GM23338 (cell line): Measurements from ENCODE around the gene HMCN2. TPM values are rescaled to one million over a fixed set of nuclear protein-coding genes. Genes with fewer than 3 reads are reported as not detected.

Experiments
- ATAC-seq: fragments of 200-7000 bp; cut with Tn5 transposase; 3 replicates; pipeline ENCODE4 v1.9.1; 2020
- DNase-seq: peaks from one replicate; pipeline ENCODE4 v3.0.0-alpha.2; 2015; ENCODE audit warnings: low spot score
- H2AFZ ChIP-seq: fragments of 200-600 bp; sonication (generic); 2 replicates; pipeline ENCODE4 v1.8.0; 2016; ENCODE audit warnings: antibody characterized with exemption, mild to moderate bottlenecking, moderate library complexity
- H3F3A ChIP-seq: fragments of 200-600 bp; sonication (generic); replicated peaks from 2 replicates; pipeline ENCODE4 v1.8.0; 2017; ENCODE audit warnings: antibody characterized with exemption, mixed run types, low read depth
- H3K27ac ChIP-seq: fragments of 200-600 bp; sonication (generic); 2 replicates; pipeline ENCODE4 v1.6.1; 2016; ENCODE audit warnings: low read depth
- H3K27me3 ChIP-seq: fragments of 200-600 bp; sonication (generic); 2 replicates; pipeline ENCODE4 v1.8.0; 2016; ENCODE audit warnings: mild to moderate bottlenecking, mixed run types, moderate library complexity; ENCODE audit not compliant: insufficient read depth
- H3K36me3 ChIP-seq: fragments of 200-600 bp; sonication (generic); 2 replicates; pipeline ENCODE4 v1.8.0; 2016; ENCODE audit warnings: mild to moderate bottlenecking; ENCODE audit not compliant: insufficient read depth
- H3K4me1 ChIP-seq: fragments of 200-600 bp; sonication (generic); 2 replicates; pipeline ENCODE4 v1.8.0; 2016; ENCODE audit warnings: mild to moderate bottlenecking, moderate library complexity; ENCODE audit not compliant: insufficient read depth
- H3K4me2 ChIP-seq: fragments of 200-600 bp; sonication (generic); 2 replicates; pipeline ENCODE4 v1.7.1; 2017; ENCODE audit warnings: mixed run types
- H3K4me3 ChIP-seq: fragments of 200-600 bp; sonication (generic); 2 replicates; pipeline ENCODE4 v1.6.1; 2016; ENCODE audit warnings: mixed run types
- H3K79me2 ChIP-seq: fragments of 200-600 bp; sonication (generic); replicated peaks from 2 replicates; pipeline ENCODE4 v1.8.0; 2017; ENCODE audit warnings: mild to moderate bottlenecking; ENCODE audit not compliant: insufficient read depth
- H3K9me2 ChIP-seq: fragments of 200-600 bp; sonication (generic); 2 replicates; pipeline ENCODE4 v1.8.0; 2017; ENCODE audit not compliant: insufficient read depth
- H4K20me1 ChIP-seq: fragments of 200-600 bp; sonication (generic); replicated peaks from 2 replicates; pipeline ENCODE4 v1.8.0; 2017; ENCODE audit warnings: mild to moderate bottlenecking; ENCODE audit not compliant: insufficient read depth
- H3K27ac Mint-ChIP-seq: 2 replicates; pipeline ENCODE4 v1.8.0; 2020; ENCODE audit warnings: inconsistent platforms, mild to moderate bottlenecking, moderate library complexity, mixed read lengths
- H3K27me3 Mint-ChIP-seq: 3 replicates; pipeline ENCODE4 v1.8.0; 2022; ENCODE audit warnings: low read depth, mild to moderate bottlenecking, moderate library complexity, mixed read lengths, inconsistent platforms; ENCODE audit not compliant: insufficient read depth, poor library complexity
- H3K36me3 Mint-ChIP-seq: 3 replicates; pipeline ENCODE4 v1.8.0; 2021; ENCODE audit warnings: low read depth, mild to moderate bottlenecking, inconsistent platforms, moderate library complexity, mixed read lengths
- H3K4me1 Mint-ChIP-seq: 3 replicates; pipeline ENCODE4 v1.8.0; 2020; ENCODE audit warnings: mild to moderate bottlenecking, inconsistent platforms, mixed read lengths
- H3K4me3 Mint-ChIP-seq: 3 replicates; pipeline ENCODE4 v1.8.0; 2021; ENCODE audit warnings: moderate library complexity, mild to moderate bottlenecking, inconsistent platforms, mixed read lengths
- H3K9me3 Mint-ChIP-seq: 3 replicates; pipeline ENCODE4 v1.8.0; 2020; ENCODE audit warnings: moderate library complexity, mild to moderate bottlenecking, inconsistent platforms, mixed read lengths
- CREB1 ChIP-seq: fragments of 250-450 bp; sonication (Bioruptor Pico); IDR thresholded peaks from 2 replicates; pipeline ENCODE4 v1.5.0; 2020; ENCODE audit warnings: low read depth, mild to moderate bottlenecking, moderate library complexity
- EZH2 ChIP-seq: fragments of 200-600 bp; sonication (generic); IDR thresholded peaks from one replicate; pipeline ENCODE4 v1.8.0; 2017; ENCODE audit warnings: antibody characterized with exemption, mild to moderate bottlenecking, low read depth; ENCODE audit not compliant: unreplicated experiment
- EZH2phosphoT487 ChIP-seq: fragments of 200-600 bp; sonication (generic); IDR thresholded peaks from one replicate; pipeline ENCODE4 v1.8.1; 2018; ENCODE audit warnings: antibody characterized with exemption; ENCODE audit not compliant: unreplicated experiment
- JUNB ChIP-seq: IDR thresholded peaks from one replicate; pipeline ENCODE4 v1.6.1; 2016; ENCODE audit warnings: antibody characterized with exemption; ENCODE audit not compliant: unreplicated experiment
- NANOG ChIP-seq: IDR thresholded peaks from 2 replicates; pipeline ENCODE4 v1.6.1; 2016; ENCODE audit warnings: antibody characterized with exemption, borderline replicate concordance
- POLR2AphosphoS5 ChIP-seq: IDR thresholded peaks from 2 replicates; pipeline ENCODE4 v1.6.1; 2016; ENCODE audit warnings: antibody characterized with exemption, low read depth
- STAT1 ChIP-seq: IDR thresholded peaks from one replicate; pipeline ENCODE4 v1.6.1; 2016; ENCODE audit warnings: antibody characterized with exemption; ENCODE audit not compliant: unreplicated experiment
- ZNF114 ChIP-seq: fragments of 250-450 bp; sonication (Bioruptor Pico); IDR thresholded peaks from 2 replicates; pipeline ENCODE4 v1.5.0; 2020; ENCODE audit warnings: mild to moderate bottlenecking, moderate library complexity
- ZNF331 ChIP-seq: fragments of 250-450 bp; sonication (Bioruptor Pico); IDR thresholded peaks from 2 replicates; pipeline ENCODE4 v1.5.0; 2020; ENCODE audit warnings: low read depth, mild to moderate bottlenecking, moderate library complexity
- polyA plus RNA-seq: library from polyadenylated mRNA; unstranded; fragments of >200 nt; fragmentation: Nextera tagmentation; extraction: Ambion mirVana; gene quantifications from 2 replicates; pipeline ENCODE4 v1.2.1, GENCODE V29; 2016
- total RNA-seq: library from RNA; depleted of rRNA; stranded (reverse); fragments of >200 nt; shearing (Covaris generic); gene quantifications from 2 replicates; pipeline ENCODE4 v1.2.3, GENCODE V29; 2014
- TF ChIP-seq, protein P1 (sequence below), 2 experiments: fragments of 200-600 bp in 1 of 2; sonication (generic) in 1 of 2; conservative IDR thresholded peaks; 2 replicates each; pipeline versions ENCODE4 v1.5.1 to v1.6.1; 2016 to 2017; ENCODE audit warnings: antibody characterized with exemption in 2 of 2, low read depth in 2 of 2, mild to moderate bottlenecking in 2 of 2, moderate library complexity in 1 of 2
- TF ChIP-seq, protein P2 (sequence below): IDR thresholded peaks from one replicate; pipeline ENCODE4 v1.6.1; 2018; ENCODE audit warnings: antibody characterized with exemption; ENCODE audit not compliant: unreplicated experiment
- TF ChIP-seq, protein P3 (sequence below): IDR thresholded peaks from 2 replicates; pipeline ENCODE4 v1.6.1; 2016; ENCODE audit warnings: antibody characterized with exemption

HMCN2 gene
- total and polyA plus RNA-seq, 2 experiments from 2014 or later = 1.3 to 4.7 TPM

DNA sequence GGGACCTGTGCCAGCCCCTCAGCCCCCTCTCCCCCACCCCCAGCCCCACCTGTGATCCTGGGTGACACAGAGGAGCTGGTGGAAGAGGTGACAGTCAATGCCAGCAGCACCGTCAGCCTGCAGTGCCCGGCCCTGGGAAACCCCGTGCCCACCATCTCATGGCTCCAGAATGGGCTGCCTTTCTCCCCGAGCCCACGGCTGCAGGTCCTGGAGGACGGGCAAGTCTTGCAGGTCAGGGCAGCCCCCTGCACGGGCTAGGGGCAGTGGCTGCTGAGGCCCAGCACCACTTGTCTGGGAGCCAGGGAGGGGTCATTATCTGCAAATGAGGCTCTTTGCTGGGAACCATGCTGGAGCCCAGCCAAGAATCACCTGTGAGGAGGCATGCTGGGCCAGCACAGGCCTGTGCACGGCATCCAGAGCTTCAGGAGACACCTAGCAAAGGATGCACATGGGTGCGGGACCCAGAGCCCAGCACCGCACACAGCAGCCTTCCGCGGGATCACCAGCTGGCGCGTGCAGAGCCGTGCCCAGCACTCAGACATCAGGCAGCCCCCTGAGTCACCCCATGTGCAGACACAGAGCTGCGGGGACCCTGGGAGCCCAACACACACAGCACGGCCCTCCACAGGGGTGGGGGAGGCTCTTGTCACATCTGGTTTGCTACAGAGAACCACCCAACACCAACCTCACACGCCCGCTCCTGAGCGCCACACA lies 117.2 kb downstream of the HMCN2 start:
- ATAC-seq = no peak
- no peak overlapping the region for H3K4me2 ChIP-seq
- no peak overlapping the region for H3K27ac ChIP-seq
- H3K9me3 Mint-ChIP-seq = no peaks in the 10 kb centered on the region
- H3K36me3 ChIP-seq = no peaks in the 10 kb centered on the region
- no peaks in the 10 kb centered on the region for H3K9me2 ChIP-seq
- H2AFZ ChIP-seq = no peak overlapping the region
- H3K27me3 ChIP-seq = no peaks in the 10 kb centered on the region
- H3F3A ChIP-seq = no peaks in the 10 kb centered on the region
- TF ChIP-seq EZH2phosphoT487 (no peak), JUNB (no peak)
- H3K4me3 Mint-ChIP-seq = no peak overlapping the region
- H3K4me1 ChIP-seq = no peaks in the 10 kb centered on the region
- no peaks in the 10 kb centered on the region for H3K27me3 Mint-ChIP-seq
- no peaks in the 10 kb centered on the region for H3K4me1 Mint-ChIP-seq
- H3K4me3 ChIP-seq = no peak overlapping the region
- no peaks in the 10 kb centered on the region for H3K36me3 Mint-ChIP-seq
- H3K27ac Mint-ChIP-seq = no peak overlapping the region
- H3K79me2 ChIP-seq = no peaks in the 10 kb centered on the region
- DNase-seq = no peak
- no peaks in the 10 kb centered on the region for H4K20me1 ChIP-seq

DNA sequence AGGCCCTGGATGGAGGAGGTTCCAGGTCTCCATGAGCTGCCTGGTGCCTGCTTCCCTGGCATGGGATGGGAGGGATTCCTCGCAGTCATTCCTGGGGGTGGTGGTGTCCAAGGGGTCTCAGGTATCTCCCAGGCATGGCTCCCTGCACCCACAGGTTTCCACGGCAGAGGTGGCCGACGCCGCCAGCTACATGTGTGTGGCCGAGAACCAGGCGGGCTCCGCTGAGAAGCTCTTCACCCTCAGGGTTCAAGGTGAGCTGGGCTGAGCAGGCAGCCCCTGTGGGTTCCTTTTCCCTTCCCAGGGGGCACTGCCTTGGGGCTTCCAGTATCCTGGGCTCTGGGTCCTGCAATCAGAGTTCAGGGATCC lies 117.8 kb downstream of the HMCN2 start:
- Histone ChIP-seq H3F3A (no peaks in the 10 kb centered on the region), H3K27me3 (no peaks in the 10 kb centered on the region), H3K79me2 (no peaks in the 10 kb centered on the region), H3K4me1 (no peaks in the 10 kb centered on the region), H3K9me2 (no peaks in the 10 kb centered on the region), H4K20me1 (no peaks in the 10 kb centered on the region), H2AFZ (no peak overlapping the region), H3K36me3 (no peaks in the 10 kb centered on the region), H3K27ac (no peak overlapping the region), H3K4me3 (no peak overlapping the region), H3K4me2 (no peak overlapping the region)
- no peaks in the 10 kb centered on the region for H3K27me3 Mint-ChIP-seq
- H3K9me3 Mint-ChIP-seq = no peaks in the 10 kb centered on the region
- DNase-seq (no peak), ATAC-seq (no peak)
- peaks cover under 1% of the 10 kb centered on the region; the same call in 1 of the 3 replicates for H3K36me3 Mint-ChIP-seq
- no peak overlapping the region for H3K4me3 Mint-ChIP-seq
- TF ChIP-seq JUNB = no peak
- TF ChIP-seq, protein P1, sequence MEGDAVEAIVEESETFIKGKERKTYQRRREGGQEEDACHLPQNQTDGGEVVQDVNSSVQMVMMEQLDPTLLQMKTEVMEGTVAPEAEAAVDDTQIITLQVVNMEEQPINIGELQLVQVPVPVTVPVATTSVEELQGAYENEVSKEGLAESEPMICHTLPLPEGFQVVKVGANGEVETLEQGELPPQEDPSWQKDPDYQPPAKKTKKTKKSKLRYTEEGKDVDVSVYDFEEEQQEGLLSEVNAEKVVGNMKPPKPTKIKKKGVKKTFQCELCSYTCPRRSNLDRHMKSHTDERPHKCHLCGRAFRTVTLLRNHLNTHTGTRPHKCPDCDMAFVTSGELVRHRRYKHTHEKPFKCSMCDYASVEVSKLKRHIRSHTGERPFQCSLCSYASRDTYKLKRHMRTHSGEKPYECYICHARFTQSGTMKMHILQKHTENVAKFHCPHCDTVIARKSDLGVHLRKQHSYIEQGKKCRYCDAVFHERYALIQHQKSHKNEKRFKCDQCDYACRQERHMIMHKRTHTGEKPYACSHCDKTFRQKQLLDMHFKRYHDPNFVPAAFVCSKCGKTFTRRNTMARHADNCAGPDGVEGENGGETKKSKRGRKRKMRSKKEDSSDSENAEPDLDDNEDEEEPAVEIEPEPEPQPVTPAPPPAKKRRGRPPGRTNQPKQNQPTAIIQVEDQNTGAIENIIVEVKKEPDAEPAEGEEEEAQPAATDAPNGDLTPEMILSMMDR (conservative IDR thresholded peaks at IDR 0.05; ENCODE audit: low read depth in 2 of 2) = no peak
- TF ChIP-seq, protein P2, sequence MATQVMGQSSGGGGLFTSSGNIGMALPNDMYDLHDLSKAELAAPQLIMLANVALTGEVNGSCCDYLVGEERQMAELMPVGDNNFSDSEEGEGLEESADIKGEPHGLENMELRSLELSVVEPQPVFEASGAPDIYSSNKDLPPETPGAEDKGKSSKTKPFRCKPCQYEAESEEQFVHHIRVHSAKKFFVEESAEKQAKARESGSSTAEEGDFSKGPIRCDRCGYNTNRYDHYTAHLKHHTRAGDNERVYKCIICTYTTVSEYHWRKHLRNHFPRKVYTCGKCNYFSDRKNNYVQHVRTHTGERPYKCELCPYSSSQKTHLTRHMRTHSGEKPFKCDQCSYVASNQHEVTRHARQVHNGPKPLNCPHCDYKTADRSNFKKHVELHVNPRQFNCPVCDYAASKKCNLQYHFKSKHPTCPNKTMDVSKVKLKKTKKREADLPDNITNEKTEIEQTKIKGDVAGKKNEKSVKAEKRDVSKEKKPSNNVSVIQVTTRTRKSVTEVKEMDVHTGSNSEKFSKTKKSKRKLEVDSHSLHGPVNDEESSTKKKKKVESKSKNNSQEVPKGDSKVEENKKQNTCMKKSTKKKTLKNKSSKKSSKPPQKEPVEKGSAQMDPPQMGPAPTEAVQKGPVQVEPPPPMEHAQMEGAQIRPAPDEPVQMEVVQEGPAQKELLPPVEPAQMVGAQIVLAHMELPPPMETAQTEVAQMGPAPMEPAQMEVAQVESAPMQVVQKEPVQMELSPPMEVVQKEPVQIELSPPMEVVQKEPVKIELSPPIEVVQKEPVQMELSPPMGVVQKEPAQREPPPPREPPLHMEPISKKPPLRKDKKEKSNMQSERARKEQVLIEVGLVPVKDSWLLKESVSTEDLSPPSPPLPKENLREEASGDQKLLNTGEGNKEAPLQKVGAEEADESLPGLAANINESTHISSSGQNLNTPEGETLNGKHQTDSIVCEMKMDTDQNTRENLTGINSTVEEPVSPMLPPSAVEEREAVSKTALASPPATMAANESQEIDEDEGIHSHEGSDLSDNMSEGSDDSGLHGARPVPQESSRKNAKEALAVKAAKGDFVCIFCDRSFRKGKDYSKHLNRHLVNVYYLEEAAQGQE = no peak
- TF ChIP-seq ZNF114 = no peak
- no peak for TF ChIP-seq EZH2
- TF ChIP-seq ZNF331 = no peak
- no peak for TF ChIP-seq EZH2phosphoT487
- TF ChIP-seq NANOG = no peak
- TF ChIP-seq, protein P3, sequence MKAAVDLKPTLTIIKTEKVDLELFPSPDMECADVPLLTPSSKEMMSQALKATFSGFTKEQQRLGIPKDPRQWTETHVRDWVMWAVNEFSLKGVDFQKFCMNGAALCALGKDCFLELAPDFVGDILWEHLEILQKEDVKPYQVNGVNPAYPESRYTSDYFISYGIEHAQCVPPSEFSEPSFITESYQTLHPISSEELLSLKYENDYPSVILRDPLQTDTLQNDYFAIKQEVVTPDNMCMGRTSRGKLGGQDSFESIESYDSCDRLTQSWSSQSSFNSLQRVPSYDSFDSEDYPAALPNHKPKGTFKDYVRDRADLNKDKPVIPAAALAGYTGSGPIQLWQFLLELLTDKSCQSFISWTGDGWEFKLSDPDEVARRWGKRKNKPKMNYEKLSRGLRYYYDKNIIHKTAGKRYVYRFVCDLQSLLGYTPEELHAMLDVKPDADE = no peak
- TF ChIP-seq CREB1 (CRISPR knock-in tag) = no peak
- TF ChIP-seq STAT1 = no peak
- TF ChIP-seq POLR2AphosphoS5 = no peak
- H3K4me1 Mint-ChIP-seq = no peaks in the 10 kb centered on the region
- no peak overlapping the region for H3K27ac Mint-ChIP-seq
